RKO (cell line): ENCODE measurements around the gene TBC1D3C.
"Not testable (repeated sequence)": the region's sequence is repeated elsewhere in the genome, so short reads cannot be mapped to it uniquely, and the experiment has no call there.

Source experiments
- DNase-seq: peaks from one replicate; pipeline ENCODE4 v3.0.0-alpha.2; 2016; ENCODE audit warnings: low spot score

TBC1D3C gene

DNA sequence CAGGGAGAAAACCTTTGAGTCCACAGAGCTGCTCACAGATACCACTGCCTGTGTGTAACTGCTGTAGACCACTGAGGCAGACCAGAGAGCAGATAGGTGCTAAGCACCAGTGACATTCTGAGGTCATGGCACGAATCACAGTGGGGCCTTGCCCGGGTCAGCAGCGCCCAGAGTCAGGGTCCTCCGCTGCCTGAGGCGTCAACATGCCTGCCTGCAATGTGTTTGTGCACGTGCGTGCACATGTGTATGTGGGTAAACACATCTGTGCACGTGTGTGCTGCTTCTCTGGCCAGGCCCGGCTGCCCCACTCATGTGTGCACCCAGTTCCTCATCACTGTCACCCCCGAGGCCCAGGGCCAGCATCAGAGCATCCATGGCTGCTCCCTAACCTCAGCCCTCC lies at the start of gene TBC1D3C:
Gene TBC1D3C, minus strand, starts transcription at position 101 of the 400 bp plus-strand sequence. CDS start 1,568 bp downstream, outside the sequence.
- DNase-seq, result not testable (repeated sequence)

DNA sequence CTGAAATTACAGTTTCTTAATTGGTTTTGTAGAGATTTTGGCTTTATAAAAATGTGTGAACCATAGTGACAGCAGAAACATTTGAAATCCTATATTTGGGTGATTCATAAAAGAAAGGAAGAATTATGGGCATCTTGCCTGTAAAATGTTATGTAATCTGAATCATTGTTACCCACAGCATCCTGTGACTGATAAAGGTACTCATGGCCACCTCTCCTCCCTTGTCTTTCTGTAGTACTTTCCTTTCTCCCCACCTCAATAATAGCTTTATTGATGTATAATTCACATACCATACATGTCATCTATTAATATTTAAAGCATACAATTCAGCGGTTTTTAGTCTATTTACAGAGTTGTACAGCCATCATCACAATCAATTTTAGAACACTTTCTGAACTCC lies 30.8 kb upstream of the TBC1D3C start:
- DNase-seq, result not testable (repeated sequence)

DNA sequence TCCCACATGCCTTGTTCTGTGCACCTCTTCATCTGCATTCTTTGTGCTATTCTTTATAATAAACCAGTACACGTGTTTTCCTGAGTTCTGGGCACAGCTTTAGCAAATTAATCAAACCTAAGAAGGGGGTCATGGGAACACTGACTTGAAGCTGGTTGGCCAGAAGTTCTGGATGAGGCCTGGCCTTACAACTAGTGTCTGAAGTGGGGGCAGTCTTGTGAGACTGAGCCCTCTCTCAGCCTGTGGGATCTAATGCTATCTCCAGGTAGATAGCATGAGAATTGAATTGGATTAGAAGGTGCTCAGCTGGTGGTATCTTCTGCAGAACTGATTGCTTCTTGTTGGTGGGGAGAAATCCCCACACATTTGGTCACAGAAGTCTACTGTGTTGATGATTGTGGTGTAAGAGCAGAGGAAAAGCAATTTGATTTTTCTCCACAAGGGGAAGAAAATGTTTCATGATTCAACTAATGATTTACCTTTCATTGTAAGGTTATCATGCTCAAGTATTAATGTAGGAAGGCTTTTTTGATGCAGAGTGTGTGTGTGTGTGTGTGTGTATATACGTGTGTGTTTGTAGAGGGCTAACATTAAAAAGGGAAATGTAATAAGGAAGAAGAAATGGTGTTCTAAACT lies 25.7 kb upstream of the TBC1D3C start:
- DNase-seq, result not testable (repeated sequence)

DNA sequence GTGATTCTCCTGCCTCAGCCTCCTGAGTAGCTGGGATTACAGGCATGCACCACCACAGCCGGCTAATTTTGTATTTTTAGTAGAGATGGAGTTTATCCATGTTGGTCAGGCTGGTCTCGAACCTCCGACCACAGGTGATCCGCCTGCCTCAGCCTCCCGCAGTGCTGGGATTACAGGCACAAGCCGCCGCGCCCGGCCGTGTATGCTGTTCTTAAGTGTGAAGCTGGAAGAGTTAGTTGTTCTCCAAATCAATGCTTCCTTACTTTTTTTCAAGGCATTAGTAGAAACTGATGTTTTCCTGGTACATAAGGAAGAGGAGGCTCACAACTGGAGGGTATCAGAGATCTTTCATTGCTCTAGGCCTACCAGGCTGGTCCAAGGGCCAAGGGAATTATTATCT lies 19.7 kb upstream of the TBC1D3C start:
- not testable (repeated sequence) for DNase-seq

GRCh38 chr17:38087344-38087743 lies 18.9 kb upstream of the TBC1D3C start:
- not testable (repeated sequence) for DNase-seq
